Coronary artery (tissue), 2 donors: ENCODE measurements around the gene AOC2.
"Not testable (repeated sequence)": the region's sequence is repeated elsewhere in the genome, so short reads cannot be mapped to it uniquely, and the experiment has no call there.

ENCODE experiments used
- DNase-seq: peaks from one replicate; pipeline ENCODE4 v3.0.0-alpha.2; 2017; ENCODE audit warnings: low spot score
- H3K27ac ChIP-seq, 2 donors: fragments of 200-600 bp; sonication (generic); one replicate each; pipeline ENCODE4 v1.5.1; 2016 to 2019
- H3K4me3 ChIP-seq: fragments of 200-600 bp; sonication (generic); 2 replicates; pipeline ENCODE4 v1.5.1; 2016; ENCODE audit warnings: mild to moderate bottlenecking, moderate library complexity
- CTCF ChIP-seq: fragments of 200-600 bp; sonication (generic); IDR thresholded peaks from one replicate; pipeline ENCODE4 v1.5.1; 2019; ENCODE audit warnings: antibody characterized with exemption

The AOC2 gene

GRCh38 chr17:42850954-42851353 is 6.6 kb downstream of the AOC2 start, which contains the start of gene AOC3:
Gene AOC3, plus strand, starts transcription at chr17:42851199. Its CDS starts 145 bp downstream, at chr17:42851344.
- TF ChIP-seq CTCF: no peak
- DNase-seq: peak; percentile 87
- Histone ChIP-seq H3K27ac (peak within 1 kb of the TSS; percentile 92 to 96), H3K4me3 (peak within 1 kb of the TSS; percentile 72)

DNA sequence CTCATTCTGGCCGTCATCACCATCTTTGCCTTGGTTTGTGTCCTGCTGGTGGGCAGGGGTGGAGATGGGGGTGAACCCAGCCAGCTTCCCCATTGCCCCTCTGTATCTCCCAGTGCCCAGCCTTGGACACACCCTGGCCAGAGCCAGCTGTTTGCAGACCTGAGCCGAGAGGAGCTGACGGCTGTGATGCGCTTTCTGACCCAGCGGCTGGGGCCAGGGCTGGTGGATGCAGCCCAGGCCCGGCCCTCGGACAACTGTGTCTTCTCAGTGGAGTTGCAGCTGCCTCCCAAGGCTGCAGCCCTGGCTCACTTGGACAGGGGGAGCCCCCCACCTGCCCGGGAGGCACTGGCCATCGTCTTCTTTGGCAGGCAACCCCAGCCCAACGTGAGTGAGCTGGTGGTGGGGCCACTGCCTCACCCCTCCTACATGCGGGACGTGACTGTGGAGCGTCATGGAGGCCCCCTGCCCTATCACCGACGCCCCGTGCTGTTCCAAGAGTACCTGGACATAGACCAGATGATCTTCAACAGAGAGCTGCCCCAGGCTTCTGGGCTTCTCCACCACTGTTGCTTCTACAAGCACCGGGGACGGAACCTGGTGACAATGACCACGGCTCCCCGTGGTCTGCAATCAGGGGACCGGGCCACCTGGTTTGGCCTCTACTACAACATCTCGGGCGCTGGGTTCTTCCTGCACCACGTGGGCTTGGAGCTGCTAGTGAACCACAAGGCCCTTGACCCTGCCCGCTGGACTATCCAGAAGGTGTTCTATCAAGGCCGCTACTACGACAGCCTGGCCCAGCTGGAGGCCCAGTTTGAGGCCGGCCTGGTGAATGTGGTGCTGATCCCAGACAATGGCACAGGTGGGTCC is 7.2 kb downstream of the AOC2 start:
- not testable (repeated sequence) for DNase-seq
- peak overlapping the region; percentile 92 to 96 for H3K27ac ChIP-seq
- peak overlapping the region; percentile 72 for H3K4me3 ChIP-seq

GRCh38 chr17:42852351-42852750 is 8.0 kb downstream of the AOC2 start:
- Histone ChIP-seq H3K4me3 (peak overlapping the region; percentile 72), H3K27ac (peak overlapping the region; percentile 92 to 96)
- peak; percentile 85 for DNase-seq
- no peak for TF ChIP-seq CTCF

- DNase-seq: peak; percentile 87
- Histone ChIP-seq H3K27ac (peak overlapping the region; percentile 92 to 96), H3K4me3 (peak overlapping the region; percentile 72)
- TF ChIP-seq CTCF: no peak
Measured at GRCh38 chr17:42853004-42853403, 8.6 kb downstream of the AOC2 start.

DNA sequence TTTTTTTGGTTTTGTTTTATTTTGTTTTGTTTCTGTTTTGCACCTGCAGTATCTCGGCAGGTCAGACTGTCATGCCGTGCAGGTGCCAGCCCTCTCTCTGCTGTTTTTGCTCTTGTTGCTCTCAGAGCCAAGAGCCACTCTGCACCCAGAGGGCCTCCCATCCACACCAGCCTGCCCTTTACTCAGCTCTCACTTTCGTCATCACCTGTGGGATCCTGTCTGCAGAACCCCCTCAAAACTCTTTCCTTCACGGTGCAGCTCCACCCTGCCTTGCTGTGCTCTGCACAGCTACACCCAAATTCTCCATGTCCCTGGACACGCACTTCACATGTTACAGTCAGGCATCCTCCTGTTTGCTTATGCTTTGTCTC is 9.2 kb downstream of the AOC2 start:
- peak overlapping the region; percentile 72 for H3K4me3 ChIP-seq

GRCh38 chr17:42853968-42854790 is 9.8 kb downstream of the AOC2 start:
- peak overlapping the region; percentile 72 for H3K4me3 ChIP-seq
- H3K27ac ChIP-seq: peak overlapping the region; percentile 92 to 96
- no peak for DNase-seq
- TF ChIP-seq CTCF: no peak

More for the DNA sequence above, 9.2 kb downstream of the AOC2 start:
- peak overlapping the region; percentile 92 to 96 for H3K27ac ChIP-seq
- DNase-seq: no peak
- no peak for TF ChIP-seq CTCF

DNA sequence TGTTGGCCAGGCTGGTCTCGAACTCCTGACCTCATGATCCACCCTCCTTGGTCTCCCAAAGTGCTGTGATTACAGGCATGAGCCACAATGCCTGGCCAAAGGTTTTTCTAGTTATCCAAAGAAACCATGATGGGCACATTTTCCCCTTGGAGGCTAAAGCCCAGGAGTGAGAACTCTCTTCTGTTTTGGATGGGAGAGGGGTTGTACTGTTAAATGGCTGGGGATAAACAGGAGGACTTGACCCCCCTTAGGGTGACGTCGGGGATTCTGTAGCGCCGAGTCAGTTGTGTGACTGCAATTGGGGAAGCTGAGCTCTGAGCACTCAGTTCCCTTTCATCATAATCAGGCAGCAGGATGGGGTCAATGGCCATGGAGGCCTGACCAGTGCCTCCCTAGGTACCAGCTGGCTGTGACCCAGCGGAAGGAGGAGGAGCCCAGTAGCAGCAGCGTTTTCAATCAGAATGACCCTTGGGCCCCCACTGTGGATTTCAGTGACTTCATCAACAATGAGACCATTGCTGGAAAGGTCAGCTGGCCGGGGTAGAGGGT is 10.7 kb downstream of the AOC2 start:
- TF ChIP-seq CTCF: no peak
- peak overlapping the region; percentile 72 for H3K4me3 ChIP-seq
- no peak for DNase-seq
- H3K27ac ChIP-seq: peak overlapping the region; percentile 64 to 92

DNA sequence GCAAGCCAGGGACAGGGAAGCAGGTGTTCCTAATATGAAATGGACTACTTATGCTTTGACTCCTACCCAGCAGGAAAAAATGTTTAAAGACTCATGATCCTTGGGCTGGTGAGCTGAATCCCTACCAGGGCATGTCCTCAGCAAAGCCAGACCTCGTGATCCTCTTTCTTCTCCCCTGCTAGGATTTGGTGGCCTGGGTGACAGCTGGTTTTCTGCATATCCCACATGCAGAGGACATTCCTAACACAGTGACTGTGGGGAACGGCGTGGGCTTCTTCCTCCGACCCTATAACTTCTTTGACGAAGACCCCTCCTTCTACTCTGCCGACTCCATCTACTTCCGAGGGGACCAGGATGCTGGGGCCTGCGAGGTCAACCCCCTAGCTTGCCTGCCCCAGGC is 11.7 kb downstream of the AOC2 start:
- Histone ChIP-seq H3K27ac (peak overlapping the region; percentile 64 to 92), H3K4me3 (peak overlapping the region; percentile 72)
- not testable (repeated sequence) for DNase-seq

DNA sequence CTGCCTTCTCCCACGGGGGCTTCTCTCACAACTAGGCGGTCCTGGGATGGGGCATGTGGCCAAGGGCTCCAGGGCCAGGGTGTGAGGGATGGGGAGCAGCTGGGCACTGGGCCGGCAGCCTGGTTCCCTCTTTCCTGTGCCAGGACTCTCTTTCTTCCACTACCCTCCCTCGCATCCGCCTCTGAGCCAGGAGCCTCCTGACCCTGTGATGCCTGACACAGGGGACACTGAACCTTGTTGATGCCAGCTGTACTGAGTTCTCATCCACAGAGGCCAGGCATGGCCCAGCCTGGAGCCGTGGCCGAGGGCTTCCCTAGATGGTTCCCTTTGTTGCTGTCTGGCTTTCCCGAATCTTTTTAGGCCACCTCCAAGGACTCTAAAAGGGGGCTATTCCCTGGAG is 12.1 kb downstream of the AOC2 start:
- DNase-seq: not testable (repeated sequence)
- peak overlapping the region; percentile 64 to 92 for H3K27ac ChIP-seq
- peak overlapping the region; percentile 39 for H3K4me3 ChIP-seq
